DND-41 (cell line): ENCODE data around the gene EYA2.

Experiments
- EZH2 ChIP-seq: IDR thresholded peaks from 3 replicates; pipeline ENCODE4 v1.6.1; 2012; ENCODE audit warnings: borderline replicate concordance, low read depth, mild to moderate bottlenecking, moderate library complexity, low read length, inconsistent platforms; ENCODE audit not compliant: severe bottlenecking
- TF ChIP-seq, protein P1 (sequence below): IDR thresholded peaks from 2 replicates; pipeline ENCODE4 v1.5.1; 2012; ENCODE audit warnings: borderline replicate concordance, low read length, moderate library complexity, mild to moderate bottlenecking; ENCODE audit not compliant: poor library complexity, severe bottlenecking; ENCODE audit errors: extremely low read depth

DNA sequence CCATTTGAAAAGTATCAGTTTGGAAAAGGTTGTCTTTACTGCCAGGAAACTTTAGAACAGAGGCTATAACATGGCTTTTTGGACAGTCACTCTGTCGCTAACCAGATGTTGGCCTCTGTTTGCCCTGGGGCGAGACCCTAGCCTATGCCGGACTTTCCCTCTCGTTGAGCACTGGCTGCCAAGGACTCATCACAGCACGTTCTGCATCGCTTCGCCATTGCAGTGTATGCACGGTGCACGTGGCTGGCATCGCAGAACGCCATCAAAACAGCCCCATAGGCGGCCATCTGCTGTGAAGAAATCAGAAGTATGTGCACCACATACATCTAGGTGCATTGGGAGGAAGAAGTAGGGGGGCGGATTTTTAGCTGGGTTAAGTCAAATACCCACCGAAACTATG, 156.4 kb downstream of the EYA2 start:
- TF ChIP-seq, protein P1, sequence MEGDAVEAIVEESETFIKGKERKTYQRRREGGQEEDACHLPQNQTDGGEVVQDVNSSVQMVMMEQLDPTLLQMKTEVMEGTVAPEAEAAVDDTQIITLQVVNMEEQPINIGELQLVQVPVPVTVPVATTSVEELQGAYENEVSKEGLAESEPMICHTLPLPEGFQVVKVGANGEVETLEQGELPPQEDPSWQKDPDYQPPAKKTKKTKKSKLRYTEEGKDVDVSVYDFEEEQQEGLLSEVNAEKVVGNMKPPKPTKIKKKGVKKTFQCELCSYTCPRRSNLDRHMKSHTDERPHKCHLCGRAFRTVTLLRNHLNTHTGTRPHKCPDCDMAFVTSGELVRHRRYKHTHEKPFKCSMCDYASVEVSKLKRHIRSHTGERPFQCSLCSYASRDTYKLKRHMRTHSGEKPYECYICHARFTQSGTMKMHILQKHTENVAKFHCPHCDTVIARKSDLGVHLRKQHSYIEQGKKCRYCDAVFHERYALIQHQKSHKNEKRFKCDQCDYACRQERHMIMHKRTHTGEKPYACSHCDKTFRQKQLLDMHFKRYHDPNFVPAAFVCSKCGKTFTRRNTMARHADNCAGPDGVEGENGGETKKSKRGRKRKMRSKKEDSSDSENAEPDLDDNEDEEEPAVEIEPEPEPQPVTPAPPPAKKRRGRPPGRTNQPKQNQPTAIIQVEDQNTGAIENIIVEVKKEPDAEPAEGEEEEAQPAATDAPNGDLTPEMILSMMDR = no peak
- TF ChIP-seq EZH2 = no peak
